Posterior cingulate gyrus (tissue), 11 donors: ENCODE results near the gene WNK2.

Source experiments
- DNase-seq, 10 donors: peaks; one replicate each; pipeline versions ENCODE4 v3.0.0 to v3.0.0-alpha.2; 2020 to 2021; ENCODE audit warnings: mixed read lengths in 3 of 10
- intact Hi-C: fragments of 100-400 bp; cut with DNase I; formaldehyde crosslinking; loops from one replicate; pipeline ENCODE4 v1.15.1; 2023

WNK2 gene

DNA sequence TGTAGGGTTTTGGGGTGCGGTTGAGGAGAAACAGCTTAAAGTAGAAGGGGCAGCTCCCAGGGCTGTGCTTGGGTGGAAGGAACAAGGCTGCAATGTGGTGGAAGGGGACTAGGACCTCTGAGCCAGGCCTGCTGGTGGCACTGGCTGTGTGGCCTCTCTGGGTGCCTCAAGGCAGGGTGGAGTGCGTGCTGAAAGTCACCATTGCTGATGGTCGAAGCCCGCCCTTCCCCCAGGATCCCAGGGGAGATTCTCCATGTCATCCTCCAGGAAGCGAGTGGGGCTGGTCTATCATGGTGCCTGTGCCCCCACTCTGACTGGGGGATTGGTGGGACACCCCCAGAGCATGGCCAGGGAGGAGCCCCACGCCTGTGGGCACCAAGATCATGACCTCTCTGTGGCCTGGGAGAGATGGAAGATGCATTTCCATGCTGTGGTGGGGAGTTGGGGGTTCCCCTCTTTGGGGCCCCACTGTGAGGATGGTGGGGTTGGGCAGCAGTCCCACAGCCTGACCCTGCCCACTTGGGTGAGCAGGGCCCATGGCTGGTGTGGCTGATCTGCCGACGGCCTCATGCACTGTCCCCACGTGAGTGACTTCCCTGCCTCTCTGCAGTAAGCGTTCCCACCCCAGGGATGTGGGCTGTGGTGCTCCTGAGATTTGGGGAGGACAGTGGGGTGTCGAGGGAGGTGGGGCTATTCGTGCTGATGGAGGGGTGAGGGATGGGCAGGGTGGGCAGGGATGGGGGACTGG lies 25.8 kb downstream of the WNK2 start:
- intact Hi-C loops, result no loop called here
- DNase-seq, result peak in 5 of 10 donors; percentile 2 to 62 (median 51)

DNA sequence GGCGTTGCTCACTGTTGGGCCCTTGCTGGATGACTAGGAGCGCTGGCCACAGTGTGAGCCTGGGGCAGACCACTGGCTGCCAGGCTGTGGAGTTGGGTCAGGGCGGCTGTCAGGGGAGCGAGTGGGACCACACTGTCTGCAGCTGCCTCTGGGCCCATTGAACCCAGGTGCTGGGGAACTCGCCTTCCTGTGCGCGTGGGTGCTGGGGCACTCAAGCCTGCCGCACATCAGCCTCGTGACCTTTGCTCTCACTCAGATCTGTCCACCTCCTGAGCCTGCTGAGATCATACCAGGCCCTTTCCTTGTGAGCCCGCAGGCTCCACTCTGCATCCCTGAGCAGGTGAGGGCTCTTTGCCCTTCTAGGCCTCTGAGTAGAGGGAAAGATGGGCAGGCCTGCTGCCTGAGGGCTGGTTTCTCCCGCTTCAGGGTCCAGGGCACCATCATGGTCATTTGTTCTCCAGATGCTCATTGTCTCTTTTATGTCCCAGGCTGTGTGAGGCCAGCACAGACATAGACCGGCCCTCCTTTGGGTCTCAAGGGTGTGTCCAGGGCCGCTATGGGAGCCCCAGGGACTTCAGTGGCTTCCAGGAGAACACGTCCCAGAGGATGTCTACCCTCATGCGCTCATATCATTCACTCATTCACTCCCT lies 26.5 kb downstream of the WNK2 start:
- intact Hi-C loops, result no loop called here
- DNase-seq, result peak in 5 of 10 donors; percentile 1 to 80 (median 42)

DNA sequence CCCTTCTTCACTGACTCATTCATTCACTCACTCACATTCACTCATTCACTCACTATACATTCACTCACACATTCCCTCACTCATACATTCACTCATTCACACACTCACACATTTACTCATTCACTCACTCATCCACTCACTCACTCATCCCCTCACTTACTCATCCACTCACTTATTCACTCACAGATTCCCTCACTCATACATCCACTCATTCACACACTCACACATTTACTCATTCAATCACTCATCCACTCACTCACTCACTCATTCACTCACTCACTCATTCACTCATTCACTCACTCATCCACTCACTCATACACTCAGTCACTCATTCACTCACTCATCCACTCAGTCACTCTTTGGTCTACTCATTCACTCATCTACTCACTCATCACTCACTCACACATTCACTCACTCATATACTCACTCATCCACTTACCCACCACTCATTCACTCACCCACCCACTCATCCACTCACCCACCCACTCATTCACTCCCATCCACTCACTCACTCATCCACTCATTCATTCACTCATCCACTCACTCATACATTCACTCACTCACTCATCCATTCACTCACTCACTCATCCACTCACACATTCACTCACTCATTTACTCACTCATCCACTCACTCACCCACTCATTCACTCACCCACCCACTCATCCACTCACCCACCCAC lies 27.2 kb downstream of the WNK2 start:
- intact Hi-C loops, result no loop called here
- DNase-seq, result no peak

GRCh38 chr9:93211654-93212001 lies 27.7 kb downstream of the WNK2 start:
- DNase-seq, result no peak
- intact Hi-C loops, result no loop called here

DNA sequence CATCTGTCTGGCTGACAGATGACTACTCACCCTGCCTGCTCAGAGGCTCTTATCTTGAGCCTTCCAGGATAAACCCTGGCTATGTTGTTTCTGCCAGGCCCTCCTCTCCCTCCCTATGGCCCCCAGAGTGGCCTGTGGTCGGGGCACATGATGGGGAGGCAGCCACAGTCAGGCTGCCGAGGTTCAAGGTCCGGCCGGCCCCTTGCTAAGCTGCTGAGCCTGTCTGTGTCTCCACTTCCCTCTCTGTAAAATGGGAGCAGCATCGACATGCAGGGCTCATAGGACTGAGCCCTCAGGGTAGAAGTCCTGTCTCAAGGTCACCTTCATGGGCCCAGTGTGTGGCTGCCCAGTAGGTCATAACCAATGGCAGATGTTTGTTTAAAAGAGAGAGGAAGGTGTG lies 28.5 kb downstream of the WNK2 start:
- intact Hi-C loops, result no loop called here
- DNase-seq, result peak in 4 of 10 donors; percentile 1 to 57 (median 18)

DNA sequence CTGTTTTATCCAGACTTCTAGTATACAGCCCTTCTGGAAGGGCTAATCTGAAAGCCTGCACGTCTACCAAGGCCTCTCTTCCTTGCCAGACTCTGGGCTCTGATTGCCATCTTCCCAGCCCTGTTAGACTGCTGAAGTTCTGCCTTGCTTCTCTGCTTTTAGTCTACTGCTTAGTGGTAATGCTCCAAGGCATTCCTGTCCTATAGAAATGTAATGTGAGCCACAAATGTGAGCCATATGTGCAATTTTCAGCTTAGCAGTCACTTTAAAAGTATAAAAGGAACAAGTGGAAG lies 32.1 kb downstream of the WNK2 start:
- peak in 2 of 10 donors; percentile 7 to 16 for DNase-seq
- intact Hi-C loops, result no loop called here

- DNase-seq, result peak in 2 of 10 donors; percentile 14 to 27
- intact Hi-C loops, result no loop called here
Observed at GRCh38 chr9:93217706-93218105, 33.8 kb downstream of the WNK2 start.

GRCh38 chr9:93218161-93218560 lies 34.2 kb downstream of the WNK2 start:
- peak in 3 of 10 donors; percentile 52 to 62 (median 52) for DNase-seq
- intact Hi-C loops, result no loop called here

GRCh38 chr9:93218671-93219420 lies 34.9 kb downstream of the WNK2 start:
- peak in 4 of 10 donors; percentile 22 to 63 (median 44) for DNase-seq
- intact Hi-C loops, result no loop called here

GRCh38 chr9:93219692-93220091 lies 35.8 kb downstream of the WNK2 start:
- DNase-seq, result peak in 3 of 10 donors; percentile 2 to 81 (median 14)
- intact Hi-C loops, result loop anchor here (10.0 kb wide), 1 partner anchor 65 kb away; no protein-coding TSS in a partner anchor

GRCh38 chr9:93220627-93221026 lies 36.7 kb downstream of the WNK2 start:
- intact Hi-C loops, result loop anchor here (10.0 kb wide), 1 partner anchor 64 kb away; no protein-coding TSS in a partner anchor
- peak in 1 of 10 donors; percentile 62 for DNase-seq

DNA sequence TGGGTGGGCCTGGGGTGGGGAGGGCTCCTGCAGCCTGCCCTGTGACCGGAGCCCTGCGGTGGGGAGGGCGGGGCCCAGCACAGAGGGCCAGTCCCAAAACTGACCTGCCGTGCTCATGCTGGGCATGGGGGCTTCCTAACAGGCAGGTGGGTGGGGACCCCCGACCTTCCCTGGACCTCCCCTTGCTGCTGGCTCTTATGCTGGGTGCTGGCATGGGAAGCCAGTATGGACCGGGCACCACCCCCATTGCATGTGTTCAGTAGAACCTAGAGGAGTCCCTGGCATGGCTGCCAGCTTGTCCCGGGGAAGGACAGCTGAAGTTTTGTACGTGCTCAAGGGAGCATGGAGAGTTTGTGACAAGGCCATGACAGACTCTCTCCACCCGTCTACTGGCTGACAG lies 37.1 kb downstream of the WNK2 start:
- peak in 2 of 10 donors; percentile 43 to 44 for DNase-seq
- intact Hi-C loops, result loop anchor here (10.0 kb wide), 1 partner anchor 64 kb away; no protein-coding TSS in a partner anchor

GRCh38 chr9:93222890-93223259 lies 38.9 kb downstream of the WNK2 start:
- peak in 2 of 10 donors; percentile 11 to 15 for DNase-seq
- intact Hi-C loops, result loop anchor here (10.0 kb wide), 1 partner anchor 62 kb away; no protein-coding TSS in a partner anchor

GRCh38 chr9:93223260-93224180 lies 39.6 kb downstream of the WNK2 start:
- intact Hi-C loops, result loop anchor here (10.0 kb wide), 1 partner anchor 61 kb away; no protein-coding TSS in a partner anchor
- DNase-seq, result peak in 2 of 10 donors; percentile 20 to 67

DNA sequence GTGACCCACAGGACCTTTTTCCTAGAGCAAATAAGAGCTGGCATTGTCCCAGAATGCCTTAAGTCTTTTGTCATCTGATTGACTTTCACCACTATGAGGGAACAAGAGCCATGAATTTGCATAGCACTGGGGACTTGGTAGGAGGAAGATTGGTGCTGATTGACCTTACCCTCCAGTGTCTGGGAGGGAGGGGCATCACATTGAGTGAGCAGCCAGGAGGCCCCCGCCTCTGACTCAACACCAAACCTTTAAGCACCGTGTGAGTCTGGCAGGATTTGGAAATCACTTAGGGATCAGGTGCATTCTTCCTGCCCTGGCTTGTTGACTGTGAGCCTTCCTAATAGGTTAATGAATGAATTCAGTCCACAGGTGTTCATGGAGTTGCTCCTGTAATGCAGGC lies 40.7 kb downstream of the WNK2 start:
- peak in 1 of 10 donors; percentile 2 for DNase-seq
- intact Hi-C loops, result loop anchor here (10.0 kb wide), 1 partner anchor 60 kb away; no protein-coding TSS in a partner anchor

DNA sequence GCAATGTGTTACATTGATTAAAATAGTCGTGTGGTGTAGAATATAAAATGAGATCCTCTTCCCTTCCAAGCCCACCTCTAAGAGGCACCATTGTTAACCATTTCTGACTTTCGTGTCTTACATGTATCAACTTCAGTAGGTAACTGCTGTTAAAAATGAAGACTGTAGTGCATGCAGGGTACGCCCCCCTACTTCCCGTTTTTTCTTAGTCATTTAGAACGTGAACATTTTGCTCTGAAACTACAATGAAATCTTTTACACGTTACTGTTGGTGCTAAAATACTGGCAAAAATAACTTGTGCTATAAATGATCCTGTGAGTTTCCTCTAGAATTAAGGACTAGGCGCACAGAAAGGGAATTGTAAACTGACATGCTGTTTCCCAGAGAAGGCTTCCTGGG lies 41.5 kb downstream of the WNK2 start:
- peak in 1 of 10 donors; percentile 22 for DNase-seq
- intact Hi-C loops, result loop anchor here (10.0 kb wide), 1 partner anchor 59 kb away; no protein-coding TSS in a partner anchor

DNA sequence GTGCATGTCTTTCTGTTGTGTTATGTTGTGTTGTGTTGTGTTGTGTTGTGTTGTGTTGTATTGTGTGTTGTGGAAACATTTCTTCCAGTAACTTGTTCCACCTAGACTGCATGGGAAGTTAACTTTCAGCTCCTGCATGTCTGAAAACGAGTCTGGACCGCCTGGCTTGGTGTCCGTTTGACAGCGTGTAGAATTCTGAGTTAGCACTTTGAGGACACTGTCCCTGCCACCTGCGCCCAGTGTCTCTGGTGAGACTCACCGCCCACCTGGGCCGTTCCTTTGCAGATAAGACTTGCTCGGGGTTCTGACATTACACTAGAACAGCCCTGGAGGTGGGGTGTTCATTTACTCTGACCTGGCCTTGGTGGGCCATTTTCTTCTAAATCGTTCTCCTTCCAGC lies 42.0 kb downstream of the WNK2 start:
- DNase-seq, result peak in 2 of 10 donors; percentile 45 to 54
- intact Hi-C loops, result loop anchor here (10.0 kb wide), 1 partner anchor 59 kb away; no protein-coding TSS in a partner anchor

DNA sequence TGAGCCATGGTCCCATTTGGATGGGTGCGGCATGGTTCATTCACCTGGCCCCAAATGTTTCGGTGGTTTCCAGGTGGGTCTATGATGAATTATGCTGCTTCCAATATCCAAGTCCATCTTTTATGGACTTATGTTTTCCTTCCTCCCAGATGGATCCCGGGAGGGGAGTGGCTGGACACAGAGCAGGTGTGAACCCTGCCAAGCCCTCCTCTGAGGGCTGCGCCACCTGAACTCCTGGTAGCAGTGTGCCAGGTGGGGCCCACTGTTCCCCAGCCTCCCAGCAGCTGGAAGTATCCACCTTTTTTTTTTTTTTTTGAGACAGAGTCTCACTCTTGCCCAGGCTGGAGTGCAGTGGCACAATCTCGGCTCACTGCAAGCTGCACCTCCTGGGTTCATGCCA lies 42.9 kb downstream of the WNK2 start:
- peak in 1 of 10 donors; percentile 33 for DNase-seq

GRCh38 chr9:93228030-93228429 lies 44.1 kb downstream of the WNK2 start:
- DNase-seq, result peak in 2 of 10 donors; percentile 50 to 55

More for the DNA sequence above, 42.9 kb downstream of the WNK2 start:
- intact Hi-C loops, result loop anchor here (10.0 kb wide), 1 partner anchor 58 kb away; no protein-coding TSS in a partner anchor

More at GRCh38 chr9:93228030-93228429, 44.1 kb downstream of the WNK2 start:
- intact Hi-C loops, result loop anchor here (10.0 kb wide), 1 partner anchor 57 kb away; no protein-coding TSS in a partner anchor
